SK-N-SH treated with all-trans-retinoic acid at 6 μM for 48 hours (cell line): ENCODE measurements around the gene P3H3.
A peak's percentile ranks its signal among the peaks of the same experiment; 100 is the strongest.

Source experiments
- ATAC-seq: fragments of 200-7000 bp; cut with Tn5 transposase; 3 replicates; pipeline ENCODE4 v1.9.1; 2020; ENCODE audit warnings: mild to moderate bottlenecking, moderate library complexity
- ARNTL ChIP-seq: fragments of 450-650 bp; formaldehyde crosslinking; IDR thresholded peaks from 2 replicates; pipeline ENCODE4 v1.5.0; 2020; ENCODE audit warnings: low read depth, mild to moderate bottlenecking, moderate library complexity, borderline replicate concordance
- BACH2 ChIP-seq: fragments of 250-450 bp; sonication (Bioruptor Pico); IDR thresholded peaks from 2 replicates; pipeline ENCODE4 v1.9.0; 2021; ENCODE audit warnings: mild to moderate bottlenecking, borderline replicate concordance
- CSDC2 ChIP-seq: fragments of 250-450 bp; sonication (Bioruptor Pico); IDR thresholded peaks from 2 replicates; pipeline ENCODE4 v1.5.0; 2020; ENCODE audit warnings: mild to moderate bottlenecking, moderate library complexity
- GLIS3 ChIP-seq: fragments of 250-450 bp; sonication (Bioruptor Pico); IDR thresholded peaks from 2 replicates; pipeline ENCODE4 v1.5.0; 2020; ENCODE audit warnings: mild to moderate bottlenecking, moderate library complexity
- ISL1 ChIP-seq: fragments of 250-450 bp; sonication (Bioruptor Pico); IDR thresholded peaks from 2 replicates; pipeline ENCODE4 v2.1.2; 2022; ENCODE audit warnings: mild to moderate bottlenecking, moderate library complexity
- OSR1 ChIP-seq: fragments of 250-450 bp; sonication (Bioruptor Pico); IDR thresholded peaks from 2 replicates; pipeline ENCODE4 v1.8.0; 2022; ENCODE audit warnings: moderate library complexity, mild to moderate bottlenecking, inconsistent platforms
- PPARA ChIP-seq: fragments of 250-450 bp; sonication (Bioruptor Pico); IDR thresholded peaks from 2 replicates; pipeline ENCODE4 v1.5.0; 2020; ENCODE audit warnings: mild to moderate bottlenecking, borderline replicate concordance
- RARB ChIP-seq: fragments of 250-450 bp; sonication (Bioruptor Pico); IDR thresholded peaks from 2 replicates; pipeline ENCODE4 v1.8.0; 2021; ENCODE audit warnings: mild to moderate bottlenecking, moderate library complexity
- SNAI2 ChIP-seq: fragments of 250-450 bp; sonication (Bioruptor Pico); IDR thresholded peaks from 2 replicates; pipeline ENCODE4 v1.5.0; 2020; ENCODE audit warnings: mild to moderate bottlenecking, moderate library complexity
- TCF4 ChIP-seq: fragments of 250-450 bp; sonication (Bioruptor Pico); IDR thresholded peaks from 2 replicates; pipeline ENCODE4 v1.8.0; 2021; ENCODE audit warnings: mild to moderate bottlenecking, moderate library complexity, borderline replicate concordance
- TOX ChIP-seq: fragments of 250-450 bp; sonication (Bioruptor Pico); IDR thresholded peaks from 2 replicates; pipeline ENCODE4 v1.8.0; 2021; ENCODE audit warnings: mild to moderate bottlenecking, moderate library complexity, borderline replicate concordance
- ZC3H10 ChIP-seq: fragments of 250-450 bp; sonication (Bioruptor Pico); IDR thresholded peaks from 2 replicates; pipeline ENCODE4 v1.5.1; 2021; ENCODE audit warnings: mild to moderate bottlenecking, moderate library complexity
- ZNF565 ChIP-seq: fragments of 450-650 bp; formaldehyde crosslinking; conservative IDR thresholded peaks from 2 replicates; pipeline ENCODE4 v1.5.0; 2020; ENCODE audit warnings: low read depth, mild to moderate bottlenecking, moderate library complexity
- ZNF70 ChIP-seq: fragments of 450-650 bp; formaldehyde crosslinking; IDR thresholded peaks from 2 replicates; pipeline ENCODE4 v1.5.0; 2020; ENCODE audit warnings: mild to moderate bottlenecking, moderate library complexity
- ZNF8 ChIP-seq: fragments of 450-650 bp; formaldehyde crosslinking; IDR thresholded peaks from 2 replicates; pipeline ENCODE4 v1.5.0; 2020; ENCODE audit warnings: mild to moderate bottlenecking, moderate library complexity
- TF ChIP-seq, protein P1 (sequence below): fragments of 250-450 bp; sonication (Bioruptor Pico); IDR thresholded peaks from 2 replicates; pipeline ENCODE4 v1.5.0; 2020; ENCODE audit warnings: mild to moderate bottlenecking, moderate library complexity
- TF ChIP-seq, protein P2 (sequence below): fragments of 250-450 bp; sonication (Bioruptor Pico); IDR thresholded peaks from 2 replicates; pipeline ENCODE4 v1.5.1; 2021; ENCODE audit warnings: mild to moderate bottlenecking, moderate library complexity
- TF ChIP-seq, protein P3 (sequence below): fragments of 250-450 bp; sonication (Bioruptor Pico); IDR thresholded peaks from 2 replicates; pipeline ENCODE4 v1.8.0; 2020; ENCODE audit warnings: mild to moderate bottlenecking, moderate library complexity, borderline replicate concordance

Gene P3H3

DNA sequence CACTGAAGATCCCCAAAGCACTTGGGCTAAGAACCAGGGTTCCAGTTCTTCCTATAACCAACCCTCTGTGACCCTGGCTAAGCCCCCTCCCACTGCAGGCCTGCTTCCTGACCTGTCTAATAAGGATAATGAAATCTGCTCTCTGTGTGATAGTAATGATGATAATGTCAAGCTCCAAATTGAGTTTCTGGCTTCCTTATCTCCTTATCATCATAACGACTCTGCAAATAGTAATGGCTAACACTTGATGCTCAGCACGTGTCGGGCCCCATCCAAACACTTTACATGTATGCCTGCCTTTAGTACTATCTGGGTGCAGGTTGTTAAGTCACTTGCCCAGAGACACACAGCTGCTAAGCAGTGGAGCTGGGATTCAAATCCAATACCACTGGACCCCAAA lies 11.6 kb upstream of the P3H3 start:
- no peak for ATAC-seq
- TF ChIP-seq, protein P1, sequence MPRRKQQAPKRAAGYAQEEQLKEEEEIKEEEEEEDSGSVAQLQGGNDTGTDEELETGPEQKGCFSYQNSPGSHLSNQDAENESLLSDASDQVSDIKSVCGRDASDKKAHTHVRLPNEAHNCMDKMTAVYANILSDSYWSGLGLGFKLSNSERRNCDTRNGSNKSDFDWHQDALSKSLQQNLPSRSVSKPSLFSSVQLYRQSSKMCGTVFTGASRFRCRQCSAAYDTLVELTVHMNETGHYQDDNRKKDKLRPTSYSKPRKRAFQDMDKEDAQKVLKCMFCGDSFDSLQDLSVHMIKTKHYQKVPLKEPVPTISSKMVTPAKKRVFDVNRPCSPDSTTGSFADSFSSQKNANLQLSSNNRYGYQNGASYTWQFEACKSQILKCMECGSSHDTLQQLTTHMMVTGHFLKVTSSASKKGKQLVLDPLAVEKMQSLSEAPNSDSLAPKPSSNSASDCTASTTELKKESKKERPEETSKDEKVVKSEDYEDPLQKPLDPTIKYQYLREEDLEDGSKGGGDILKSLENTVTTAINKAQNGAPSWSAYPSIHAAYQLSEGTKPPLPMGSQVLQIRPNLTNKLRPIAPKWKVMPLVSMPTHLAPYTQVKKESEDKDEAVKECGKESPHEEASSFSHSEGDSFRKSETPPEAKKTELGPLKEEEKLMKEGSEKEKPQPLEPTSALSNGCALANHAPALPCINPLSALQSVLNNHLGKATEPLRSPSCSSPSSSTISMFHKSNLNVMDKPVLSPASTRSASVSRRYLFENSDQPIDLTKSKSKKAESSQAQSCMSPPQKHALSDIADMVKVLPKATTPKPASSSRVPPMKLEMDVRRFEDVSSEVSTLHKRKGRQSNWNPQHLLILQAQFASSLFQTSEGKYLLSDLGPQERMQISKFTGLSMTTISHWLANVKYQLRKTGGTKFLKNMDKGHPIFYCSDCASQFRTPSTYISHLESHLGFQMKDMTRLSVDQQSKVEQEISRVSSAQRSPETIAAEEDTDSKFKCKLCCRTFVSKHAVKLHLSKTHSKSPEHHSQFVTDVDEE (CRISPR knock-in tag) = 0 out of 2 replicates have a peak, but pooled peaks have one; percentile 17
- no peak for TF ChIP-seq PPARA (CRISPR knock-in tag)
- TF ChIP-seq, all 23 proteins: peak for 1

DNA sequence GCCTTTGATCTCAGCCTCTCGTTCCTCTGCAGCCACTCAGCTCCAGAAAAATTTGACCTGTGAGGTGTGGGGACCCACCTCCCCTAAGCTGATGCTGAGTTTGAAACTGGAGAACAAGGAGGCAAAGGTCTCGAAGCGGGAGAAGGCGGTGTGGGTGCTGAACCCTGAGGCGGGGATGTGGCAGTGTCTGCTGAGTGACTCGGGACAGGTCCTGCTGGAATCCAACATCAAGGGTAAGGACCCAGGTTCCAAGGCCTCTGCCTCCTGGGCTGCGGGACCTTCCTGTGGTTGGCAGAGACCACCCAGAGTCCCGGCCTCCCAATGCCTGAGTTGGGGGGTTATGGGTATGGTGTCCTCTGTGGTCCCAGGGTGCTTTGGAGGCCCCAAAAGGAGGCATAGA lies 11.1 kb upstream of the P3H3 start:
- no peak for ATAC-seq
- TF ChIP-seq, protein P2, sequence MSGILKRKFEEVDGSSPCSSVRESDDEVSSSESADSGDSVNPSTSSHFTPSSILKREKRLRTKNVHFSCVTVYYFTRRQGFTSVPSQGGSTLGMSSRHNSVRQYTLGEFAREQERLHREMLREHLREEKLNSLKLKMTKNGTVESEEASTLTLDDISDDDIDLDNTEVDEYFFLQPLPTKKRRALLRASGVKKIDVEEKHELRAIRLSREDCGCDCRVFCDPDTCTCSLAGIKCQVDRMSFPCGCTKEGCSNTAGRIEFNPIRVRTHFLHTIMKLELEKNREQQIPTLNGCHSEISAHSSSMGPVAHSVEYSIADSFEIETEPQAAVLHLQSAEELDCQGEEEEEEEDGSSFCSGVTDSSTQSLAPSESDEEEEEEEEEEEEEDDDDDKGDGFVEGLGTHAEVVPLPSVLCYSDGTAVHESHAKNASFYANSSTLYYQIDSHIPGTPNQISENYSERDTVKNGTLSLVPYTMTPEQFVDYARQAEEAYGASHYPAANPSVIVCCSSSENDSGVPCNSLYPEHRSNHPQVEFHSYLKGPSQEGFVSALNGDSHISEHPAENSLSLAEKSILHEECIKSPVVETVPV = no peak
- TF ChIP-seq, protein P3, sequence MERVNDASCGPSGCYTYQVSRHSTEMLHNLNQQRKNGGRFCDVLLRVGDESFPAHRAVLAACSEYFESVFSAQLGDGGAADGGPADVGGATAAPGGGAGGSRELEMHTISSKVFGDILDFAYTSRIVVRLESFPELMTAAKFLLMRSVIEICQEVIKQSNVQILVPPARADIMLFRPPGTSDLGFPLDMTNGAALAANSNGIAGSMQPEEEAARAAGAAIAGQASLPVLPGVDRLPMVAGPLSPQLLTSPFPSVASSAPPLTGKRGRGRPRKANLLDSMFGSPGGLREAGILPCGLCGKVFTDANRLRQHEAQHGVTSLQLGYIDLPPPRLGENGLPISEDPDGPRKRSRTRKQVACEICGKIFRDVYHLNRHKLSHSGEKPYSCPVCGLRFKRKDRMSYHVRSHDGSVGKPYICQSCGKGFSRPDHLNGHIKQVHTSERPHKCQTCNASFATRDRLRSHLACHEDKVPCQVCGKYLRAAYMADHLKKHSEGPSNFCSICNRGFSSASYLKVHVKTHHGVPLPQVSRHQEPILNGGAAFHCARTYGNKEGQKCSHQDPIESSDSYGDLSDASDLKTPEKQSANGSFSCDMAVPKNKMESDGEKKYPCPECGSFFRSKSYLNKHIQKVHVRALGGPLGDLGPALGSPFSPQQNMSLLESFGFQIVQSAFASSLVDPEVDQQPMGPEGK (CRISPR knock-in tag) = no peak
- TF ChIP-seq OSR1 (no peak), TCF4 (CRISPR knock-in tag) (no peak), ZNF8 (CRISPR knock-in tag) (no peak), ZC3H10 (CRISPR knock-in tag) (no peak), ZNF70 (CRISPR knock-in tag) (no peak), SNAI2 (CRISPR knock-in tag) (no peak), ARNTL (CRISPR knock-in tag) (no peak), ZNF565 (no peak), CSDC2 (no peak), RARB (CRISPR knock-in tag) (no peak), BACH2 (CRISPR knock-in tag) (no peak)

DNA sequence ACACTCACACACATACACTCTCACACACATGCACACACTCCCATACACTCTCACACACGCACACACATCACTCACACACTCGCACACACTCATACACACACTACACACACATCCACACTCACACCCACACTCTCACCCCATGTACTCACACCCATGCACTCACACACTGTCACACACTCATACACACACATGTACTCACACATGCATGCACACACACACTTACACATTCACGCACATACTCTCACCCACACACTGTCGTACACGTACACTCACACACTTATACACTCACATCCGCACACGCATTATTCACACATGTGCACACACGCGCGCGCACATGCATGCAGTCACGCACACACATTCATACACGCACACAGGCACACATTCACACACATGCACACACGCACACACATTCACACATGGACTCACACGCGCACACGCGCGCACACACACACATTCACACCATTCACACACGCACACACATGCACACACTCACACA lies 10.5 kb upstream of the P3H3 start:
- no peak for ATAC-seq
- TF ChIP-seq, protein P1 (CRISPR knock-in tag) = no peak
- TF ChIP-seq TCF4 (CRISPR knock-in tag) (no peak), PPARA (CRISPR knock-in tag) (no peak), ISL1 (no peak), GLIS3 (CRISPR knock-in tag) (no peak), CSDC2 (no peak), OSR1 (no peak)
- TF ChIP-seq, all 23 proteins: peak for 0

DNA sequence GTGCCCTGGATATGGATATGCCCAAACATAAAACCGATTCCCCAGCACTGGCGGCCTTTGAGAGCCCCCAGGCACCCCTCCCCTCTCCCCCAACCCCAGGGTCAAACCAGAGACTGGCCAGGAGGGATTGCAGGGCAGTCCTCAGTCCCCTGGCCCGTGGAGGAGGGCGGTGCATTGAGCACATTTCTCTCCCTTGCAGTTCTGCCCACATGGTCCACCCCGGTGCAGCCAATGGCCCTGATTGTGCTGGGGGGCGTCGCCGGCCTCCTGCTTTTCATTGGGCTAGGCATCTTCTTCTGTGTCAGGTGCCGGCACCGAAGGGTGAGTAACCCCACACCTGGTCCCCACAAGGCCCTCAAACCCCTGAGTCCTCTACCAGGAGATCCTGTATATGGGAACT lies 10.0 kb upstream of the P3H3 start:
- TF ChIP-seq, protein P1 (CRISPR knock-in tag) = no peak
- TF ChIP-seq PPARA (CRISPR knock-in tag) (no peak), ZNF70 (CRISPR knock-in tag) (no peak), CSDC2 (no peak), TOX (CRISPR knock-in tag) (no peak), ZNF8 (CRISPR knock-in tag) (no peak), ARNTL (CRISPR knock-in tag) (no peak)
- ATAC-seq = no peak
